Epithelial cell of esophagus (primary cell): ENCODE data around the gene MLST8.

Experiments
- DNase-seq: peaks from one replicate; pipeline ENCODE4 v3.0.0; 2010; ENCODE audit warnings: low read depth
- H3K4me3 ChIP-seq: 2 replicates; pipeline ENCODE4 v1.5.1; 2011; ENCODE audit warnings: mild to moderate bottlenecking, low read length, control low read depth
- TF ChIP-seq, protein P1 (sequence below): IDR thresholded peaks from 2 replicates; pipeline ENCODE4 v1.5.1; 2011; ENCODE audit warnings: low read depth, mild to moderate bottlenecking, low read length, control low read depth, inconsistent platforms; ENCODE audit not compliant: insufficient read depth; ENCODE audit errors: missing control alignments

MLST8 gene

DNA sequence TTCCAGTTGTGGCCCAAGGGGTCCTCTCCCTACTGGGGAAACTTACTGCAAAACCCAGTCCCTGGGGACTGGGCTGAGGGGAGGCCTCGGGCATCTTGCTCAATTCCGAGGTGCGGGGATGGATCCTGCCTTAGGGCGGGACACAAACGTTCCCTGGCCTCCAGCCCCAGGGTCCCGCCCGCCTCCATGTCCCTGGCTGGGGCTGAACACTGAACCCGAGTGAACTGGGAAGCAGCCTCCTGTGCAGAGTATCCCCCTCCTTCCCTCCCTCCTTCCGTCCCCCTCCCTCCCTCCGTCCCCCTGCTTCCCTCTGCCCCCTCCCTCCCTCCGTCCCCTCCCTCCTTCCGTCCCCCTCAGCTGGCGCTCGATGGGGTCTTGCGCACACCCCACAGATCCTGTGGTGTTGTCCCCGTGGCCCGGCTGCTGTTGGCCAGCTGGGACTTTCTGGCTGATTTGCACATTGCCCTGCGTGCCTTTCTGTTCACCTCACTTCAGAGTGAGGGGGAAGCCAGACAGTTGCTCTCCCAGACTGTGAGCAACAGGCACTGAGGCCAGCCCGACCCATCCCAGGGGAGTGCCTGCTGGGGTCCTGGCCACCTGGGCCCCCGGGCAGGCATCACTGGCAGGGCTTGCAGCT lies 44.2 kb upstream of the MLST8 start:
- TF ChIP-seq, protein P1, sequence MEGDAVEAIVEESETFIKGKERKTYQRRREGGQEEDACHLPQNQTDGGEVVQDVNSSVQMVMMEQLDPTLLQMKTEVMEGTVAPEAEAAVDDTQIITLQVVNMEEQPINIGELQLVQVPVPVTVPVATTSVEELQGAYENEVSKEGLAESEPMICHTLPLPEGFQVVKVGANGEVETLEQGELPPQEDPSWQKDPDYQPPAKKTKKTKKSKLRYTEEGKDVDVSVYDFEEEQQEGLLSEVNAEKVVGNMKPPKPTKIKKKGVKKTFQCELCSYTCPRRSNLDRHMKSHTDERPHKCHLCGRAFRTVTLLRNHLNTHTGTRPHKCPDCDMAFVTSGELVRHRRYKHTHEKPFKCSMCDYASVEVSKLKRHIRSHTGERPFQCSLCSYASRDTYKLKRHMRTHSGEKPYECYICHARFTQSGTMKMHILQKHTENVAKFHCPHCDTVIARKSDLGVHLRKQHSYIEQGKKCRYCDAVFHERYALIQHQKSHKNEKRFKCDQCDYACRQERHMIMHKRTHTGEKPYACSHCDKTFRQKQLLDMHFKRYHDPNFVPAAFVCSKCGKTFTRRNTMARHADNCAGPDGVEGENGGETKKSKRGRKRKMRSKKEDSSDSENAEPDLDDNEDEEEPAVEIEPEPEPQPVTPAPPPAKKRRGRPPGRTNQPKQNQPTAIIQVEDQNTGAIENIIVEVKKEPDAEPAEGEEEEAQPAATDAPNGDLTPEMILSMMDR: no peak
- H3K4me3 ChIP-seq: no peak overlapping the region
- no peak for DNase-seq

DNA sequence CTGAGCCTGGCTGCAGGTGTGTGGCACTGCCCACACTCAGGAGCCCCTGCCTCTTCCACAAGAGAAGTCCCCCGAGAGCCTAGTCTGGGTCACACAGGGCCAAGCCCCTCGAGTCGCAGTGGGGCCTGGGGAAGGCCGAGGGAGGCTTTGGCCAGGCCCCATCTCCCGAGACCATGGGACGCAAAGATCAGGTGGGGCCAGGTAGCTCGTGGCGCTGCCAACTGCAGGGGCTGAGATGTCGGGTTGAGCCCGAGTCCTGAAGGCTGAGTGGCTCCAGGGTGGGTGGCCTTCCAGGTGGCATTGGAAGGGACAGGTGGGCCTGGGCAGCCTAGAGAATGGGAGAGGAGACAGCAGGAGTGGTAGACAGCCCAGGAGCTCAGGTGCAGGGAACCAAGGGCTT lies 43.3 kb upstream of the MLST8 start:
- TF ChIP-seq, protein P1: no peak
- no peak overlapping the region for H3K4me3 ChIP-seq
- no peak for DNase-seq

- peak; percentile 35 for DNase-seq
- H3K4me3 ChIP-seq: peak overlapping the region; percentile 2
- TF ChIP-seq, protein P1: no peak
These were observed 42.6 kb upstream of the MLST8 start for GRCh38 chr16:2162676-2163118.

DNA sequence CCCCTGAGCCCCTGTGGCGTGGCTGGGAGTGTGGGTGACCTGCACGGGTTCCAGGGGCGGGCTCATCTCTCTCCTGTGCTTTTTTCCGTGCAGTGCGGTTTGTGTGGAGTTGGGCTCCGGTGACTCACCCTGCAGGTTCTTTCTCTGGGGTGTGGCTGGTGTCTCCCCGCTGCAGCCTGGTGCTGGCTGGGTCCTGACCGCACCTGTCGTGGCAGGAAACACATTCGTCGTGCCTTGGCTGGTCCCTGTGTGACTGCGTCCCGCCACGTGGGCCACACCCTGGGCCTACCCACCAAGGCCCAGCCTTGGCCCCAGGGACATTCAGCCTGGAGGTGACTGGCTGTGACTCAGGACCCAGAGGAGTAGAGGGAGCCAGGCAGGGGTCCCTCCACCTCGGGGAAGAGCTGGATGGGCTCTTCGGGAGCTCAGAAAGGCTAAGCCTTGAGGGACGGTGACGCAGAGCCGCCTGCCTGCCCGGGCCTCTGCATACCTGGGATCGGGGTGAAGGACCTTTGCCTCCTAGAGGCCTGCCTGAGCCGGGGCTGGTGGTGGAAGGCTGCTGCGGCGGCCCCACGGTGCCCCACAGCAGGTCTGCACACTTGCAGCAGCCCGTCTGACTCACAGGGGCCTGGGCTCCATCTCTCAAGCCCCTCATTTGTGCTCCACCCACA lies 41.9 kb upstream of the MLST8 start:
- H3K4me3 ChIP-seq: no peak overlapping the region
- TF ChIP-seq, protein P1: no peak
- peak; percentile 91 for DNase-seq

GRCh38 chr16:2165861-2166260 lies 39.4 kb upstream of the MLST8 start:
- TF ChIP-seq, protein P1: no peak
- DNase-seq: no peak
- H3K4me3 ChIP-seq: no peak overlapping the region

- TF ChIP-seq, protein P1: no peak
- DNase-seq: no peak
- H3K4me3 ChIP-seq: no peak overlapping the region
These were observed 38.8 kb upstream of the MLST8 start for GRCh38 chr16:2166263-2167067.
